ENCODE results near the gene MARCHF4. TPM values are rescaled to one million over a fixed set of nuclear protein-coding genes. Genes with fewer than 3 reads are reported as not detected.

MARCHF4 gene
- total and polyA plus RNA-seq, 11 donors: 0.01 to 0.56 (median 0.14) TPM; not detected in 6

- Histone ChIP-seq H3K4me1 (no peaks in the 10 kb centered on the region), H3K4me3 (no peak overlapping the region), H3K9me3 (no peaks in the 10 kb centered on the region), H3K27me3 (peaks cover 0 to 35% (median 18%) of the 10 kb centered on the region in 9 donors), H3K36me3 (no peaks in the 10 kb centered on the region), H3K27ac (no peak overlapping the region)
- 89 to 95% (median 93%) methylated on average over 2 of the region's 2 CpGs for WGBS, 4 donors
- ATAC-seq: no peak
- TF ChIP-seq CTCF (IDR thresholded peaks at IDR 0.05): no peak
- no peak for TF ChIP-seq POLR2A (IDR thresholded peaks at IDR 0.05)
- DNase-seq: no peak
- intact Hi-C loops (cut with DNase I): no loop called here
Measured at GRCh38 chr2:216365518-216365917, 6.8 kb downstream of the MARCHF4 start.

DNA sequence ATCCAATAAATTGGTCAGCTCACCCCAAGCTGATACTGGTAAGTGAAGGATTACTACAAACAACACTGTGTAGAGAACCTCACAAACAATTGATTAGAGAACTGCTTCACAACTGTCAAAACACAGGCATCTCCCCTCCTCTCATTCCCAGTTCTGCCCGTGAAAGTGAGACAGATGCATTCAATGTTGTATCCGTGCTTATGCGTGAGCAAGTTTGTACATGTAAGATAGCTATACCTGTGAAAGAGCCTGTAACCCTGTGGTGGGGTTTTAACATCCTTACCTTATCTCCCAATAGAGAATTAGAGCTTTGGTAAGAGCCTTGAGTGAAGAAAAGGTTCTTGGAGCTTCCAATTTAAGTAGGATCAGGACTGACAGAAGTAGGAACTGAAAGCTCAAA lies 9.1 kb downstream of the MARCHF4 start:
- no peaks in the 10 kb centered on the region for H3K4me1 ChIP-seq
- no peaks in the 10 kb centered on the region for H3K9me3 ChIP-seq
- H3K27ac ChIP-seq: no peak overlapping the region
- no peak for ATAC-seq
- TF ChIP-seq CTCF (IDR thresholded peaks at IDR 0.05) (no peak), POLR2A (IDR thresholded peaks at IDR 0.05) (no peak)
- intact Hi-C loops (cut with DNase I): no loop called here
- peaks cover 0 to 26% (median 7%) of the 10 kb centered on the region in 9 donors for H3K27me3 ChIP-seq
- no peak for DNase-seq
- no peaks in the 10 kb centered on the region for H3K36me3 ChIP-seq
- H3K4me3 ChIP-seq: no peak overlapping the region
- WGBS, 4 donors: 75 to 83% (median 80%) methylated on average over 3 of the region's 3 CpGs

GRCh38 chr2:216362730-216363129 lies 9.6 kb downstream of the MARCHF4 start:
- H3K4me1 ChIP-seq: no peaks in the 10 kb centered on the region
- no peak for DNase-seq
- peaks cover 0 to 24% (median 6%) of the 10 kb centered on the region in 9 donors for H3K27me3 ChIP-seq
- H3K36me3 ChIP-seq: no peaks in the 10 kb centered on the region
- WGBS, 4 donors: 47 to 52% (median 49%) methylated on average over 2 of the region's 2 CpGs
- H3K9me3 ChIP-seq: no peaks in the 10 kb centered on the region
- no peak overlapping the region for H3K27ac ChIP-seq
- no peak for ATAC-seq
- TF ChIP-seq POLR2A (IDR thresholded peaks at IDR 0.05): no peak
- TF ChIP-seq CTCF (IDR thresholded peaks at IDR 0.05): no peak
- H3K4me3 ChIP-seq: no peak overlapping the region
- intact Hi-C loops (cut with DNase I): no loop called here

DNA sequence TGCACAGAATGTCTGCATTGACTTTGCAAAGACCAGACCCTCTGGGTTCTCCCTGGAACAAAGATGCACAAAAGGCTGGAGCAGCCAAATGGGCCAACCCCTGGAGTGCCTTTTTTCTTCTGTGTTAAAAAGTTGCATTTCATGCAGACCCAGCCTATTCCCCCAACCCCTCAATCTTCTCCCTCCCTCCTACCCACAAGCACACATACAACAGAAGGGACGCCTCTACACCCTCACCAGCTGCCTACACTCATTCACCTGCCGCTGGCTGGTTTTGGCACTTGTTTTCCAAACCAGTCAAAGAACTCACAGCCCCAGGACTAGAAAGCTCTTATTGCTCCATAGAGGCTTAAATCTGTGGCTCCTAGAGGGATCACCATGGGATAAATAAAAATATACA lies 16.6 kb downstream of the MARCHF4 start:
- WGBS, 4 donors: 80 to 83% (median 82%) methylated on average over 2 of the region's 2 CpGs
- intact Hi-C loops (cut with DNase I): no loop called here
- Histone ChIP-seq H3K27me3 (peaks cover 0 to 13% (median 0%) of the 10 kb centered on the region in 9 donors), H3K9me3 (no peaks in the 10 kb centered on the region), H3K27ac (no peak overlapping the region), H3K4me3 (no peak overlapping the region), H3K36me3 (no peaks in the 10 kb centered on the region), H3K4me1 (peaks cover 0 to 22% (median 0%) of the 10 kb centered on the region in 12 donors)
- ATAC-seq (no peak), DNase-seq (no peak)
- TF ChIP-seq POLR2A (IDR thresholded peaks at IDR 0.05) (no peak), CTCF (IDR thresholded peaks at IDR 0.05) (no peak)
